Measurements from ENCODE around the gene POU6F1. TPM values are rescaled to one million over a fixed set of nuclear protein-coding genes. Genes with fewer than 3 reads are reported as not detected.

The POU6F1 gene
- total and polyA plus RNA-seq, 12 donors, result 4.1 to 13.9 (median 7.8) TPM

- Histone ChIP-seq H3K4me3 (no peak overlapping the region), H3K27ac (no peak overlapping the region), H3K9me3 (no peaks in the 10 kb centered on the region), H3K27me3 (no peaks in the 10 kb centered on the region), H3K4me1 (no peaks in the 10 kb centered on the region), H3K36me3 (peaks cover 0 to 53% (median 0%) of the 10 kb centered on the region in 9 donors)
- TF ChIP-seq CTCF (IDR thresholded peaks at IDR 0.05), result no peak
- DNase-seq, result no peak
- no peak for ATAC-seq
- 96 to 99% methylated on average over 6 of the region's 6 CpGs for WGBS, 2 donors
- intact Hi-C loops (cut with DNase I), result no loop called here
Measured at GRCh38 chr12:51205350-51205749, 12.5 kb downstream of the POU6F1 start.

- ATAC-seq, result no peak
- intact Hi-C loops (cut with DNase I), result no loop called here
- H3K36me3 ChIP-seq, result peaks cover 0 to 67% (median 0%) of the 10 kb centered on the region in 9 donors
- no peak for DNase-seq
- 94 to 95% methylated on average over 5 of the region's 5 CpGs for WGBS, 2 donors
- no peaks in the 10 kb centered on the region for H3K27me3 ChIP-seq
- H3K4me3 ChIP-seq, result no peak overlapping the region
- no peaks in the 10 kb centered on the region for H3K9me3 ChIP-seq
- TF ChIP-seq CTCF (IDR thresholded peaks at IDR 0.05), result no peak
- H3K27ac ChIP-seq, result no peak overlapping the region
- peaks cover 0 to 6% (median 0%) of the 10 kb centered on the region in 9 donors for H3K4me1 ChIP-seq
Measured at GRCh38 chr12:51202718-51203117, 15.1 kb downstream of the POU6F1 start.

- ATAC-seq (no peak), DNase-seq (no peak)
- H3K27me3 ChIP-seq, result no peaks in the 10 kb centered on the region
- no peaks in the 10 kb centered on the region for H3K9me3 ChIP-seq
- H3K4me3 ChIP-seq, result no peak overlapping the region
- peaks cover 0 to 6% (median 0%) of the 10 kb centered on the region in 9 donors for H3K4me1 ChIP-seq
- H3K27ac ChIP-seq, result no peak overlapping the region
- WGBS, 2 donors, result 94% methylated on average over 9 of the region's 9 CpGs
- no peak for TF ChIP-seq CTCF (IDR thresholded peaks at IDR 0.05)
- peaks cover 0 to 61% (median 0%) of the 10 kb centered on the region in 9 donors for H3K36me3 ChIP-seq
- intact Hi-C loops (cut with DNase I), result no loop called here
Measured at GRCh38 chr12:51200806-51201205, 17.1 kb downstream of the POU6F1 start.

GRCh38 chr12:51200156-51200555, 17.7 kb downstream of the POU6F1 start:
- intact Hi-C loops (cut with DNase I), result no loop called here
- ATAC-seq, result no peak

More at GRCh38 chr12:51200156-51200555, 17.7 kb downstream of the POU6F1 start:
- Histone ChIP-seq H3K27me3 (no peaks in the 10 kb centered on the region), H3K9me3 (no peaks in the 10 kb centered on the region), H3K4me1 (peaks cover 0 to 6% (median 0%) of the 10 kb centered on the region in 9 donors), H3K36me3 (peaks cover 0 to 61% (median 0%) of the 10 kb centered on the region in 9 donors), H3K27ac (no peak overlapping the region), H3K4me3 (no peak overlapping the region)
- 92% methylated on average over 7 of the region's 7 CpGs for WGBS, 2 donors
- no peak for TF ChIP-seq CTCF (IDR thresholded peaks at IDR 0.05)
- DNase-seq, result no peak

Data from heart right ventricle (tissue), 16 donors.